Stimulated activated CD8-positive, alpha-beta memory T cell treated with anti-CD3 and anti-CD28 coated beads, Interleukin-12 subunit alpha, Interleukin-12 subunit beta, amount 100 ng/mL, for 4 hours (primary cell): ENCODE measurements around the gene FLOT1.

Source experiments
- DNase-seq: peaks from one replicate; pipeline ENCODE4 v3.0.0-alpha.2; 2020; ENCODE audit warnings: low read depth

The FLOT1 gene

GRCh38 chr6:30679765-30680535 is 62.5 kb downstream of the FLOT1 start:
- no peak for DNase-seq

DNA sequence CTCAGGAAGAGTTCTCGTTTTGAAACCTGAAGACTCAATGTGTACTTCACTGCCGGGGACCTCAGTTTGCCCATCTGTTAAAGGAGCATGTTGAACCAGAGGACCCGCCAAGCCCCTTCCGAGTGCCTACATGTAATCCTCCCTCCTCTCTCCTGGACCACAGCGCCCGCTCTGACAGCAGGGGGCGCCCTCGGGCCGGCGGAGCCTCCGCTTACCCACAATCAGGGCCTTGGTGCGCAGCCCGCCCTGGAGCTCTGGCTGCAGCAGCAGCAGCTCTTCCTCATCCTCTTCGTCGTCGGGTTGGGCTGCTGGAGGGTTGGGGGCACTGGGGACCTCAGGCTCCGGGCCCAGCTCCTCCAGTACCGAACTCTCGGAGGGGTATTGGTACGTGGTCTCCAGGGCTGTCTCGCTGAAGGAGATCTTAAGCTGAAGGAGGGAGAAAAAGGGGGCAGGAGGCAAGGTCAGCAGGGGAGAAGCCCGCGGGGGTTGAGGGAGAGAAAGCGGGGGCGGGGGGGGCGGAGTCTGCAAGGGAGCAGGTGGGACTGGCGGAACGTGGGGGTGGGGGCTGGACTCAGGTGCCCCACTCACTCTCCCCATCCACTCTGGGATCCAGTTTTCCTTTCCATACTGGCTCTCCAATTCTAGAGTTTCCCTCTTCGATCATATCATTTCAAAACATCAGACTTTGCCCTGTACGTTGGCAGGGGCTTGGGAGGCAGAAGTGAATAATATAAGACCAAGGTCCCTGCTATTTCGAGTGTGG is 63.3 kb downstream of the FLOT1 start:
- peak; percentile 85 for DNase-seq
